Skeletal muscle cell (primary cell): Measurements from ENCODE around the gene SYT11.
"Not testable (repeated sequence)": the region's sequence is repeated elsewhere in the genome, so short reads cannot be mapped to it uniquely, and the experiment has no call there.

Experiments used
- DNase-seq: peaks from one replicate; pipeline ENCODE4 v3.0.0-alpha.2; 2010; ENCODE audit warnings: low read depth
- H3K4me3 ChIP-seq: 2 replicates; pipeline ENCODE4 v1.5.1; 2011; ENCODE audit warnings: low read depth, mild to moderate bottlenecking, control low read depth, low read length, moderate library complexity

The SYT11 gene

GRCh38 chr1:155893389-155894142 is 34.2 kb downstream of the SYT11 start:
- DNase-seq, result peak; percentile 60

GRCh38 chr1:155895617-155896016 is 36.2 kb downstream of the SYT11 start:
- DNase-seq, H3K4me3 ChIP-seq: not testable (repeated sequence)

More at GRCh38 chr1:155893389-155894142, 34.2 kb downstream of the SYT11 start:
- no peak overlapping the region for H3K4me3 ChIP-seq

GRCh38 chr1:155896476-155896875 is 37.1 kb downstream of the SYT11 start:
- DNase-seq, H3K4me3 ChIP-seq: not testable (repeated sequence)

GRCh38 chr1:155897746-155898145 is 38.4 kb downstream of the SYT11 start:
- H3K4me3 ChIP-seq, result no peak overlapping the region
- DNase-seq, result no peak

- no peak for DNase-seq
- no peak overlapping the region for H3K4me3 ChIP-seq
Measured at GRCh38 chr1:155898888-155899287, 39.5 kb downstream of the SYT11 start.

GRCh38 chr1:155899683-155900082 is 40.3 kb downstream of the SYT11 start:
- DNase-seq, result no peak
- no peak overlapping the region for H3K4me3 ChIP-seq

GRCh38 chr1:155900161-155900560 is 40.8 kb downstream of the SYT11 start:
- DNase-seq, result no peak
- no peak overlapping the region for H3K4me3 ChIP-seq

- no peak overlapping the region for H3K4me3 ChIP-seq
- DNase-seq, result no peak
Measured at GRCh38 chr1:155904261-155904660, 44.9 kb downstream of the SYT11 start.

- no peak for DNase-seq
- H3K4me3 ChIP-seq, result peak overlapping the region; percentile 67
Measured at GRCh38 chr1:155909894-155910293, 50.5 kb downstream of the SYT11 start.

GRCh38 chr1:155910621-155911121 is 51.3 kb downstream of the SYT11 start:
- no peak for DNase-seq
- peak overlapping the region; percentile 67 for H3K4me3 ChIP-seq

GRCh38 chr1:155911156-155912055 is 52.0 kb downstream of the SYT11 start, which contains the start of gene RIT1:
RIT1 (minus strand) TSS chr1:155911349; CDS start chr1:155910761, 588 bp downstream.
- no peak for DNase-seq

GRCh38 chr1:155912056-155912536 is 52.7 kb downstream of the SYT11 start:
- H3K4me3 ChIP-seq, result no peak overlapping the region
- no peak for DNase-seq

More at GRCh38 chr1:155911156-155912055, 52.0 kb downstream of the SYT11 start, which contains the start of gene RIT1:
- peak within 1 kb of the TSS; percentile 67 for H3K4me3 ChIP-seq

- no peak overlapping the region for H3K4me3 ChIP-seq
- no peak for DNase-seq
Measured at GRCh38 chr1:155913969-155914757, 54.8 kb downstream of the SYT11 start.

- no peak for DNase-seq
- no peak overlapping the region for H3K4me3 ChIP-seq
Measured at GRCh38 chr1:155918660-155919059, 59.3 kb downstream of the SYT11 start.

- no peak for DNase-seq
Measured at GRCh38 chr1:155919801-155920200, 60.4 kb downstream of the SYT11 start.

GRCh38 chr1:155920717-155921116 is 61.4 kb downstream of the SYT11 start:
- no peak for DNase-seq
- no peak overlapping the region for H3K4me3 ChIP-seq

More at GRCh38 chr1:155919801-155920200, 60.4 kb downstream of the SYT11 start:
- H3K4me3 ChIP-seq, result no peak overlapping the region

- no peak overlapping the region for H3K4me3 ChIP-seq
- no peak for DNase-seq
Measured at GRCh38 chr1:155925506-155925905, 66.1 kb downstream of the SYT11 start.

- H3K4me3 ChIP-seq, result no peak overlapping the region
- DNase-seq, result no peak
Measured at GRCh38 chr1:155929057-155929456, 69.7 kb downstream of the SYT11 start.

- peak overlapping the region; percentile 9 for H3K4me3 ChIP-seq
- not testable (repeated sequence) for DNase-seq
Measured at GRCh38 chr1:155930725-155931124, 71.4 kb downstream of the SYT11 start.
